Prostate gland (tissue), 2 donors: ENCODE data around the gene ZNF493. TPM values are rescaled to one million over a fixed set of nuclear protein-coding genes. Genes with fewer than 3 reads are reported as not detected.

Experiments
- DNase-seq: peaks from one replicate; pipeline ENCODE4 v3.0.0-alpha.2; 2019; ENCODE audit warnings: low spot score
- H3K27ac ChIP-seq, 2 donors: fragments of 200-600 bp; sonication (generic); 2 replicates each; pipeline ENCODE4 v1.5.1; 2017 to 2019
- H3K27me3 ChIP-seq: fragments of 200-600 bp; sonication (generic); replicated peaks from 2 replicates; pipeline ENCODE4 v1.5.1; 2019; ENCODE audit not compliant: insufficient read depth
- H3K36me3 ChIP-seq, 2 donors: fragments of 200-600 bp; sonication (generic); 1 replicate in 1 of 2; 2 replicates in 1 of 2; pipeline versions ENCODE4 v1.5.1 to v1.8.1; 2017 to 2019
- H3K4me1 ChIP-seq: fragments of 200-600 bp; sonication (generic); replicated peaks from 2 replicates; pipeline ENCODE4 v1.5.1; 2019
- H3K4me3 ChIP-seq, 2 donors: fragments of 200-600 bp; sonication (generic); 2 replicates each; pipeline ENCODE4 v1.5.1; 2017 to 2019
- H3K9me3 ChIP-seq: fragments of 200-600 bp; sonication (generic); 2 replicates; pipeline ENCODE4 v1.5.1; 2017
- CTCF ChIP-seq, 4 experiments: fragments of 200-600 bp in 2 of 4; fragments of 450-650 bp in 2 of 4; sonication (generic) in 2 of 4; IDR thresholded peaks; 1 replicate in 3 of 4; 2 replicates in 1 of 4; pipeline ENCODE4 v1.5.1; 2016 to 2019; ENCODE audit warnings: antibody characterized with exemption in 4 of 4, mild to moderate bottlenecking in 2 of 4, moderate library complexity in 2 of 4
- POLR2A ChIP-seq: fragments of 450-650 bp; IDR thresholded peaks from one replicate; pipeline ENCODE4 v1.6.1; 2016; ENCODE audit warnings: antibody characterized with exemption, mild to moderate bottlenecking
- POLR2AphosphoS5 ChIP-seq: sonication (generic); formaldehyde crosslinking; IDR thresholded peaks from one replicate; pipeline ENCODE4 v1.6.1; 2017; ENCODE audit warnings: antibody characterized with exemption
- WGBS: methylation state at CpG from one replicate; pipeline ENCODE4 v1.1.5; 2018; 5-methylcytosine and 5-hydroxymethylcytosine counted together
- intact Hi-C: fragments of 100-400 bp; cut with DNase I; formaldehyde crosslinking; loops from one replicate; pipeline ENCODE4 v1.14.2; 2022
- total RNA-seq, 2 donors: library from RNA; depleted of rRNA; stranded (reverse); fragments of >200 nt; gene quantifications; one replicate each; pipeline ENCODE4 v1.1.0, GENCODE V29; 2016

Gene ZNF493
- 10 to 100 TPM; 29.4 to 32.5 TPM for total RNA-seq

- WGBS, result under 1% methylated on average over 31 of the region's 31 CpGs
- Histone ChIP-seq H3K27ac (peak within 1 kb of the TSS; percentile 74 to 79), H3K4me1 (no peaks in the 10 kb centered on the region), H3K4me3 (peak within 1 kb of the TSS; percentile 58 to 71), H3K36me3 (peaks cover 0 to 5% of the 10 kb centered on the region in 2 donors), H3K27me3 (no peaks in the 10 kb centered on the region), H3K9me3 (no peaks in the 10 kb centered on the region)
- DNase-seq, result peak; percentile 96
- intact Hi-C loops, result no loop called here
- TF ChIP-seq POLR2AphosphoS5 (peak; percentile 95), CTCF (IDR thresholded peaks at IDR 0.05) (no peak), POLR2A (peak; percentile 73)
These were observed at the start of gene ZNF493 for GRCh38 chr19:21396893-21397572. TSS of gene ZNF493 (plus strand) at chr19:21397133. CDS start at chr19:21397238, 105 bp downstream.

- TF ChIP-seq CTCF (IDR thresholded peaks at IDR 0.05) (no peak), POLR2AphosphoS5 (no peak), POLR2A (no peak)
- Histone ChIP-seq H3K4me3 (no peak overlapping the region), H3K36me3 (no peaks in the 10 kb centered on the region), H3K9me3 (no peaks in the 10 kb centered on the region), H3K27me3 (no peaks in the 10 kb centered on the region), H3K4me1 (no peaks in the 10 kb centered on the region), H3K27ac (no peak overlapping the region)
- 27% methylated on average over 2 of the region's 2 CpGs for WGBS
- intact Hi-C loops, result no loop called here
- DNase-seq, result no peak
These were observed 44.1 kb upstream of the ZNF493 start for GRCh38 chr19:21352830-21353229.

GRCh38 chr19:21358768-21359451 is 38.0 kb upstream of the ZNF493 start, which contains the start of gene ZNF738:
TSS of gene ZNF738 (plus strand) at chr19:21359000. CDS start at chr19:21359141, 141 bp downstream.
- peak; percentile 92 for DNase-seq
- H3K27me3 ChIP-seq, result no peaks in the 10 kb centered on the region
- intact Hi-C loops, result no loop called here
- TF ChIP-seq POLR2A, result peak; percentile 65
- no peak for TF ChIP-seq CTCF (IDR thresholded peaks at IDR 0.05)
- peak; percentile 87 for TF ChIP-seq POLR2AphosphoS5
- no peaks in the 10 kb centered on the region for H3K9me3 ChIP-seq
- peak within 1 kb of the TSS; percentile 57 to 58 for H3K4me3 ChIP-seq
- 0% methylated on average over 35 of the region's 36 CpGs for WGBS
- no peaks in the 10 kb centered on the region for H3K36me3 ChIP-seq
- peak within 1 kb of the TSS; percentile 75 to 77 for H3K27ac ChIP-seq
- no peaks in the 10 kb centered on the region for H3K4me1 ChIP-seq

- intact Hi-C loops, result no loop called here
These were observed 34.6 kb upstream of the ZNF493 start for GRCh38 chr19:21362291-21362690.

More at GRCh38 chr19:21362291-21362690, 34.6 kb upstream of the ZNF493 start:
- Histone ChIP-seq H3K4me1 (no peaks in the 10 kb centered on the region), H3K36me3 (no peaks in the 10 kb centered on the region), H3K27ac (no peak overlapping the region), H3K9me3 (no peaks in the 10 kb centered on the region), H3K4me3 (no peak overlapping the region), H3K27me3 (no peaks in the 10 kb centered on the region)
- WGBS, result 95% methylated on average over 3 of the region's 3 CpGs
- TF ChIP-seq POLR2AphosphoS5 (no peak), POLR2A (no peak), CTCF (IDR thresholded peaks at IDR 0.05) (no peak)
- no peak for DNase-seq
